HepG2 (cell line): Measurements from ENCODE around the gene AGBL2. TPM values are rescaled to one million over a fixed set of nuclear protein-coding genes. Genes with fewer than 3 reads are reported as not detected.

Experiments
- CENPBD1 ChIP-seq: sonication (generic); formaldehyde crosslinking; IDR thresholded peaks from 2 replicates; pipeline ENCODE4 v1.8.0; 2022; ENCODE audit warnings: missing genetic modification reagents, low read depth, mild to moderate bottlenecking, borderline replicate concordance
- HNF4G ChIP-seq, 2 experiments: sonication (generic) in 1 of 2; formaldehyde crosslinking in 1 of 2; IDR thresholded peaks; 2 replicates each; pipeline versions ENCODE4 v1.4.0 to v1.6.1; 2011 to 2020; ENCODE audit warnings: borderline replicate concordance in 2 of 2, low read depth in 2 of 2, mild to moderate bottlenecking in 2 of 2, low read length in 1 of 2, missing genetic modification reagents in 1 of 2, moderate library complexity in 1 of 2
- MEIS2 ChIP-seq: sonication (generic); formaldehyde crosslinking; IDR thresholded peaks from 2 replicates; pipeline ENCODE4 v1.9.0; 2021; ENCODE audit warnings: mild to moderate bottlenecking, missing genetic modification reagents
- REXO4 ChIP-seq: sonication (generic); formaldehyde crosslinking; IDR thresholded peaks from 2 replicates; pipeline ENCODE4 v1.8.0; 2022; ENCODE audit warnings: missing genetic modification reagents, mild to moderate bottlenecking, borderline replicate concordance
- SNAPC4 ChIP-seq: sonication (generic); formaldehyde crosslinking; IDR thresholded peaks from 2 replicates; pipeline ENCODE4 v1.4.0; 2020; ENCODE audit warnings: mild to moderate bottlenecking, missing genetic modification reagents
- SRF ChIP-seq: IDR thresholded peaks from 2 replicates; pipeline ENCODE4 v1.6.1; 2011; ENCODE audit warnings: mild to moderate bottlenecking, low read depth, low read length, moderate library complexity
- TMF1 ChIP-seq: sonication (generic); formaldehyde crosslinking; IDR thresholded peaks from 2 replicates; pipeline ENCODE4 v1.8.1; 2022; ENCODE audit warnings: low read depth, missing genetic modification reagents
- ZBTB20 ChIP-seq: sonication (generic); formaldehyde crosslinking; IDR thresholded peaks from 2 replicates; pipeline ENCODE4 v1.8.1; 2023; ENCODE audit warnings: missing genetic modification reagents, low read depth, mild to moderate bottlenecking, borderline replicate concordance
- ZNF253 ChIP-seq: sonication (generic); formaldehyde crosslinking; IDR thresholded peaks from 2 replicates; pipeline ENCODE4 v1.8.0; 2022; ENCODE audit warnings: mild to moderate bottlenecking, missing genetic modification reagents, borderline replicate concordance
- ZNF30 ChIP-seq: sonication (generic); formaldehyde crosslinking; IDR thresholded peaks from 2 replicates; pipeline ENCODE4 v1.5.0; 2020; ENCODE audit warnings: mild to moderate bottlenecking, missing genetic modification reagents
- ZNF318 ChIP-seq: sonication (generic); formaldehyde crosslinking; IDR thresholded peaks from 2 replicates; pipeline ENCODE4 v1.4.0; 2020; ENCODE audit warnings: mild to moderate bottlenecking, missing genetic modification reagents
- polyA plus RNA-seq, 8 experiments: library from polyadenylated mRNA; depleted of rRNA in 3 of 8; stranded (reverse) in 7 of 8; unstranded in 1 of 8; fragments of >200 nt; fragmentation: Illumina TruSeq in 4 of 8; extraction: Trizol in 4 of 8; gene quantifications; 2 replicates each; pipeline versions ENCODE4 v1.2.1 to v1.2.3, GENCODE V29; 2011 to 2016; ENCODE audit warnings: low read depth in 4 of 8, missing spikeins in 1 of 8, mixed read lengths in 1 of 8; ENCODE audit not compliant: insufficient read depth in 1 of 8
- total RNA-seq, 5 experiments: library from RNA; depleted of rRNA; stranded (reverse); fragments of >200 nt; fragmentation: Illumina TruSeq; extraction: Trizol; gene quantifications; 2 replicates each; pipeline ENCODE4 v1.2.3, GENCODE V29; 2016; ENCODE audit warnings: low read depth in 1 of 5

The AGBL2 gene
- total and polyA plus RNA-seq, 2 of the 13 experiments (the other 11 are each of a cell fraction or from before 2014, with no cell fraction given) = 1.6 to 5.7 TPM

- no peak for TF ChIP-seq CENPBD1 (CRISPR knock-in tag)
- TF ChIP-seq ZBTB20 (CRISPR knock-in tag) = no peak
- TF ChIP-seq SNAPC4 (CRISPR knock-in tag) = peak; percentile 61; the same call in 1 of the 2 replicates
- peak; percentile 65; the same call in 1 of the 2 replicates for TF ChIP-seq TMF1 (CRISPR knock-in tag)
- TF ChIP-seq REXO4 (CRISPR knock-in tag) = no peak
- peak; percentile 43; the same call in 1 of the 2 replicates for TF ChIP-seq MEIS2 (CRISPR knock-in tag)
- TF ChIP-seq SRF = no peak
- TF ChIP-seq HNF4G (IDR thresholded peaks at IDR 0.05; ENCODE audit: borderline replicate concordance, low read depth, low read length) = peak; percentile 28; the same call in 1 of the 2 replicates
- TF ChIP-seq HNF4G (CRISPR knock-in tag; IDR thresholded peaks at IDR 0.05; ENCODE audit: borderline replicate concordance, low read depth) = no peak
- TF ChIP-seq ZNF30 (CRISPR knock-in tag) = no peak
- no peak for TF ChIP-seq ZNF318
- TF ChIP-seq ZNF253 (CRISPR knock-in tag) = peak; percentile 55; the same call in 1 of the 2 replicates
Observed at GRCh38 chr11:47642099-47642855, 72.9 kb downstream of the AGBL2 start, which contains the start of gene MTCH2 (continued).
